Measurements from ENCODE around the gene GPM6B.

GPM6B gene

DNA sequence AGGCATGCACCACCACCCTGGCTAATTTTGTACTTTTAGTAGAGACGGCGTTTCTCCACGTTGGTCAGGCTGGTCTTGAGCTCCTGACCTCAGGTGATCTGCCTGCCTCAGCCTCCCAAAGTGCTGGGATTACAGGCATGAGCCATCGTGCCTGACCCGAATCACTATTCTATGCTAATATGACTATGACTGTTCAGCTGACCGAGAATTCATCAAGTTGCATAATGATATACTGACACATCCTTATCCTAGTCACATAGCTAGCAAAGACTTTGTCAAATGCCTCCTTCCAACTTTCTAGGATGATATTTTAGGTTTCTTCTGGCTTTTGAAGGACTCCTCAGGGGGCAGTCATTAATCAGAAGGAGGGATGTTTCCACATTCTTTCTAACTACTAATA is 4.8 kb upstream of the GPM6B start:
- no peak for DNase-seq

GRCh38 chrX:13816176-13816575 is 717 bp downstream of the GPM6B start:
- no peak for DNase-seq

DNA sequence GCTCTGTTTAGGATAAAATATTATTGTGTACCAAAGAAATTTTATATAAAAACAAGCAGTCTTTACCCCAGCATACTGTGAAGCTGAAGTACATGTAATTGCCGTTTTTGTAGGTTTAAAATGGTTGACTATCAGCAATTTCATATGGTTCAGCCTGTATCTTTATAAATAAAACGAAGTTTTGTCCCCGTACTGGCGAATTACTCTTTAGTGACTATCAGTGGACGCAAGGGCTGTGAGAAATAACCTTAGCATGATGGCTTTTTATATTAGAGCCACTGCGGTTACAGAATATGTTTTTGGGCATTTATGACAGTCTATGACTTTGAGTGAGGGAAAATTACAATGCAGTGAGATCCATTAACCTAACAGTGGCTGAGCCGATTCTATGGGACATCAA is 1.2 kb downstream of the GPM6B start:
- no peak for DNase-seq

DNA sequence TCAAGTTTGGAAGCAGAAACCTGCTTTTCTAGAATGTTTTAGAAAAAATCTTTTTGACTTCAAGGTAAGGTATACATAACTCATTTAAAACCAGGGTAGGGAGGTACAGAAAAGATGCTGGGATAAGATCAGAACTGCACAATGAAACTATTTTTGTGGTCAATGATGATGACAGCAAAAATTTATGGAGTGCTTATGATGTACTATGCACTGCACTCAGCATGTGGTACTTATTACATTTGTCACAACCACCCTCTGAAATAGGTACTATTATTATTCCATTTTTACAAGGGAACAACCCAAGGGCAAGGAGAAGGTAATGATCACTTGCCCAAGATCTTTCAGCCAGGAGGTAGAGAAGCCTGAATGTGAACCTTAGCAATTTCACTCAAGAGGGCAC is 8.0 kb downstream of the GPM6B start:
- DNase-seq, result no peak

DNA sequence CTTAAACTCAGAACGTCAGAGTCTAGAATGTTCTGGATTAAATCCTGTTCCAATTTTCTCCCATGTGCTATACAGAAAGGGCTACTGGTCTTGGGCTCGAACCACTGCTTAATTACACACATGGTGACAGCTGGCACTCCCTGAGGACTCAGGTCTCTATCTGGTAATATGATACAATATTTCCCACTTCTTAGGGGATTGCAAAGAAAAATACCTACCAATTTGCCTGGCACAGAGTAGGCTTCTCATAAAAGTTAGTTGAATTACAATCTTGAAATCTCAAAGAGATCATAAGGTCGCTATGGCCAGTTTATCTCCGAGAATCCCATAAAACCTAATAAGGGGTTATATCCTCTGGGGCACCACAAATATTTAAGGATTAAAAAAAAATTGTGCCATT is 8.6 kb downstream of the GPM6B start:
- DNase-seq, result no peak

- DNase-seq, result no peak
Measured at GRCh38 chrX:13805241-13805640, 11.7 kb downstream of the GPM6B start.

DNA sequence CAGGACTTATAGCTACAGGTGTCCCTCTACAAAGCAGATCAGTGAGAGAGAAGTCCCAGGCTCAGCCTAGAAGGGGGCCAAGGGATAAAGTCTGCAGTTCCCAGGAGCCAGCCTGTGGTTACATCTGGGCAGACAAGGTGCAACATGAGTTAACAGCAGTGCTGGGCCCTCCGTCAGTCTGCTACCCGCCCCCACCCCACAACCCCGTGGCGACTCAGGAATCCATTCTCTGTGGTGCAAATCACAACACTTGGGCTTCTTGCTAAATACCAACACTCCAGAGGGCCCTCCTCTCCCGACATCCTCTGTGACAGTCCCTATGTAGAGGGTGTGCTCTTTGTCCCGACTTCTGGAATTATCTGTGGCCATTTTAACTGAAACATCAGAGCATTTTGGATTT is 13.8 kb downstream of the GPM6B start:
- DNase-seq, result no peak

- no peak for DNase-seq
Measured at GRCh38 chrX:13798184-13798583, 18.7 kb downstream of the GPM6B start.

- no peak for DNase-seq
Measured at GRCh38 chrX:13797512-13797911, 19.4 kb downstream of the GPM6B start.

DNA sequence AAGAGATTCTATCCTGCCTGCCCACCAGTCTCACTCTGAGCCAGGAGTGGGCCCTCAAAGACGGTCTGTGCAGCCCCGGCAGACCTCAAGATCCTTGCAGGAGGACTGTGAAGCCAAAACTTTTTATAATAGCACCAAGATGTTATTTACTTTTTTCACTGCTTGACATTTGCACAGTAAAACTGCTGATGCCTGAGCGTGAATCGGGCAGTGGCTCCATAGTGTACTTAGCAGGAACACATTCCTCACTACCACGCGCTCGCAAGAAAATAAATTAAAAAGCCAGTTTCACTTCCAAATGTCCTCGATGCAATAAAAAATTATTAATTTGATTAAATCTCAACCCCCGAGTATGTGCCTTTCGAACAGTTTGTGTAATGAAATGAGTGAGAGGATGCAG is 22.5 kb downstream of the GPM6B start:
- DNase-seq, result no peak

DNA sequence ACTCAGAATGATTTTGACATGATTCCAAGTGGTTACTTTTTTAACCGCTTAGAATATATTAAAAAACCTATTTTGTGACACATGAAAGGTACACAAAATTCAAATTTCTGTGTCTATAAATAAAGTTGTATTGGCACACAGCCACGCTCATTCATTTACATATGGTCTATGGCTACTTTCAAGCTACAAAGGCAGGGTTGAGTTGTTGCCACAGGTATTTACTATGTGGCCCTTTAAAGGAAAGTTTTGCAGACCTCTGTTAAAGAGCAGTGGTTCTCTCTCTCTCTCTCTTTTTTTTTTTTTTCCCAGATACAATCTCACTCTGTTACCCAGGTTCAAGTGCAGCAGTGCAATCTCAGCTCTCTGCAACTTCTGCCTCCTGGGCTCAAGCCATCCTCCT is 23.0 kb downstream of the GPM6B start:
- DNase-seq, result no peak

- DNase-seq, result no peak
Measured at GRCh38 chrX:13791559-13791958, 25.3 kb downstream of the GPM6B start.

DNA sequence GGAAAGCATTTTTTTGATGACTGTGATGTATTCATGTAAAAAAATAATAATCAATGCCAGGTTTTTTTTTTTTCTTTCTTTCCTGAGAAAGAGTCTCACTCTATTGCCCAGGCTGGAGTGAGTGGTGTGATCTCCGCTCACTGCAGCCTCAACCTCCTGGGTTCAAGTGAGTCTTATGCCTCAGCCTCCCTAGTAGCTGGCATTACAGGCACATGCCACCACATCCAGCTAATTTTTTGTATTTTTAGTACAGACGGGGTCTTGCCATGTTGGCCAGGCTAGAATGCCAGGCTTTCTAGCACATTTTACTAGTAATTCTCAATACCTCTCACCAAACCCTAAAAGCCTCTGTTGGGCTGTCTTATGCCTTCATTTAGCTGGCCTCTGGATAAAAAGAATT is 25.7 kb downstream of the GPM6B start:
- DNase-seq, result no peak

- no peak for DNase-seq
Measured at GRCh38 chrX:13790206-13791131, 26.4 kb downstream of the GPM6B start.

- DNase-seq, result no peak
Measured at GRCh38 chrX:13786048-13786447, 30.8 kb downstream of the GPM6B start.

GRCh38 chrX:13780868-13781427 is 35.9 kb downstream of the GPM6B start:
- no peak for DNase-seq

DNA sequence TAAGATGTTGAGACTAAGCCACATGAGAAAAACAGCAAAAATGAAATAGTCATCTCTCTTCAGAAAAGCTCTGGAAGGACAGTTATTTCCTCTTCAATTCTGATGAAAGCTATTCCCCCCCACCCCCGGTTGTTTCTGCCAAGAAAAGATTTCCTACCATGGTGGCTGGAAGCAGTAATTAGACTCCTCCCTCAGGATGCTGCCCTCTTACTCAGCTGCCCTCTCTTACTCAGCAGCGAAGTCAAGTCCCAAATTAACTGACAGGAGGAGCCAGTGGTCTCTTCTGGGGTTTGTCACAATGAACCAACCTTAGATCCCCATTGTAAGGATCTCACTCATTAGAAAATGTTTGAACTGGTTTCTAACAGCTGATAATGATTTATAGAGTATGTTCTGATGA is 38.0 kb downstream of the GPM6B start:
- DNase-seq, result no peak

GRCh38 chrX:13776387-13776786 is 40.5 kb downstream of the GPM6B start:
- no peak for DNase-seq

DNA sequence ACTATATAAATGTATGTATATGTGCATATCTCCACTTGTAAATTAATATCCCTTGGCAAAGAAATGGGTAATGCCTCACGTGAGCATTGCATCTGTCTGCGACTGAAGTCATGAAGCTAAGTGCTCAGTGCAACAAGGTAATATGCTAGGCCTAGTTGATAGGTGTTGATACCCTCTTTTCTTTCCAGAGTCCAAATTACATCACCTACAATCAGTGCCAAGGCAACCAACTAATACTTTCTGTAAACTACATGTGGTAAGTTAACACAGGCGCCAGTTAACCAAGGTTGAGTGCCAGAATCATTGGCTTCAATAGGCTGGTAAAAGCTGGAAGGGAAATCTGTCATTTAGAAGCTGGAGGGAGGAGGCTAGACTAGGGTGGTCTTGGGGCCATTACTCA is 41.1 kb downstream of the GPM6B start:
- no peak for DNase-seq

GRCh38 chrX:13774696-13775095 is 42.2 kb downstream of the GPM6B start:
- no peak for DNase-seq

- no peak for DNase-seq
Measured at GRCh38 chrX:13770013-13770535, 46.8 kb downstream of the GPM6B start.

DNA sequence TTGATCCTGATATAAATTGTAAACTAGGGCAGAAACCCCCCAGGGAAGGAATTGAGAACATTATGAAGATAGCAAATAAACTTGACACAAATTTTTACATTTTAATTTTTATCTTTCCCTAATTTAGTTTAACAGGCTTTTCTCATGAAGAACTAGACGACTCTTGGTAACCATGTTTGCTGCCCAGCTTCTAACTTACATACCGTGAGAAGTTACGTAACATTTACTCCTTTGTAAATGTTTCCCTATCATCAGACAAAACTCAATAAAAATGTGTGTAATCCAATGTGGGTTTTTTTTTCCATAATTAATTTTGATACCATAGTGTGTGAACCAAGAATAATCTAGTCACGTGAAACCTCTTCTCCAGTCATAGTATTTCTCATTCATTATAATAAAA is 48.0 kb downstream of the GPM6B start:
- DNase-seq, result no peak

DNA sequence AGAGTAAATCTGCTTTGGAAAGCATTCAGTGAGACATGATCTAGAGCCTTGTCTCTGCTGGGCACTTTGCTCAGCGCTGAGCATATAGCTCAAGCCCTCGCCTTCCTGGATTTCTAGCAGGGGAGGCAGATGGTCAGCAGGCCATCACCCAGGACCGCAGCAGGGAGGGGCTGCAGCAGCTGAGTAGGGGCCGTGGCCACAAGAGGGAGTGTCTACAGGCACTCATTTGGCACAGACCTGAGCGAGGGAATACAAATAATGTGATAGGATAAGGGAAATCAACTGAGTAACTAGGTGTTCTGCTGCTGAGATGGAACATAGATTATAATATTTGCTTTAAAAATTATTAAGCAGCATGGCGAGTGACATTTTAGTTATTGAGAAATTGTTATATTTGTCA is 52.1 kb downstream of the GPM6B start:
- no peak for DNase-seq

- DNase-seq, result no peak
Measured at GRCh38 chrX:13764281-13764680, 52.6 kb downstream of the GPM6B start.

GRCh38 chrX:13763489-13763888 is 53.4 kb downstream of the GPM6B start:
- no peak for DNase-seq
